ENCODE measurements around the gene ZNRF3.

GRCh38 chr22:28917747-28918549 lies 34.6 kb downstream of the ZNRF3 start:
- TF ChIP-seq POLR2A (IDR thresholded peaks at IDR 0.05) = no peak
- TF ChIP-seq CTCF (IDR thresholded peaks at IDR 0.05) = peak in 1 of 6 experiments; percentile 29
